H9 (cell line): ENCODE data around the gene RABL6. TPM values are rescaled to one million over a fixed set of nuclear protein-coding genes. Genes with fewer than 3 reads are reported as not detected.

Experiments used
- DNase-seq: peaks from one replicate; pipeline ENCODE4 v3.0.0-alpha.2; 2017
- H2AFZ ChIP-seq: one replicate; pipeline ENCODE4 v1.6.1; 2013; ENCODE audit warnings: mild to moderate bottlenecking, low read length, control low read depth, moderate library complexity
- H2AK5ac ChIP-seq: 2 replicates; pipeline ENCODE4 v1.6.1; 2013; ENCODE audit warnings: low read length, control low read depth, mixed read lengths; ENCODE audit not compliant: insufficient read length
- H2BK120ac ChIP-seq: one replicate; pipeline ENCODE4 v1.6.1; 2013; ENCODE audit warnings: low read depth, mild to moderate bottlenecking, low read length, control low read depth, inconsistent platforms; ENCODE audit not compliant: poor library complexity, severe bottlenecking
- H2BK12ac ChIP-seq: 2 replicates; pipeline ENCODE4 v1.6.1; 2013; ENCODE audit warnings: low read length, control low read depth, mixed read lengths, low read depth; ENCODE audit not compliant: insufficient read length
- H2BK15ac ChIP-seq: 2 replicates; pipeline ENCODE4 v1.6.1; 2013; ENCODE audit warnings: low read depth, low read length, control low read depth
- H2BK20ac ChIP-seq: one replicate; pipeline ENCODE4 v1.6.1; 2013; ENCODE audit warnings: low read depth, mild to moderate bottlenecking, low read length, control low read depth, inconsistent platforms; ENCODE audit not compliant: poor library complexity, severe bottlenecking
- H2BK5ac ChIP-seq: 2 replicates; pipeline ENCODE4 v1.6.1; 2013; ENCODE audit warnings: low read length, control low read depth, mixed read lengths; ENCODE audit not compliant: insufficient read length
- H3K14ac ChIP-seq: 2 replicates; pipeline ENCODE4 v1.6.1; 2013; ENCODE audit warnings: low read length, control low read depth; ENCODE audit not compliant: insufficient read depth
- H3K18ac ChIP-seq: 2 replicates; pipeline ENCODE4 v1.6.1; 2013; ENCODE audit warnings: low read depth, mild to moderate bottlenecking, mixed read lengths, low read length, control low read depth; ENCODE audit not compliant: insufficient read length
- H3K23ac ChIP-seq: 2 replicates; pipeline ENCODE4 v1.6.1; 2013; ENCODE audit warnings: low read length, control low read depth, mixed read lengths, low read depth; ENCODE audit not compliant: insufficient read length
- H3K23me2 ChIP-seq: 2 replicates; pipeline ENCODE4 v1.6.1; 2013; ENCODE audit warnings: low read depth, mild to moderate bottlenecking, mixed read lengths, low read length, control low read depth; ENCODE audit not compliant: insufficient read length, poor library complexity, severe bottlenecking
- H3K27ac ChIP-seq: 2 replicates; pipeline ENCODE4 v1.5.1; 2013; ENCODE audit warnings: low read length, control low read depth, mixed read lengths, low read depth; ENCODE audit not compliant: insufficient read length
- H3K27me3 ChIP-seq: 2 replicates; pipeline ENCODE4 v1.6.1; 2013; ENCODE audit warnings: low read length, control low read depth, inconsistent platforms; ENCODE audit not compliant: insufficient read depth
- H3K4ac ChIP-seq: 2 replicates; pipeline ENCODE4 v1.6.1; 2013; ENCODE audit warnings: low read depth, mild to moderate bottlenecking, control low read depth, inconsistent platforms, low read length, moderate library complexity
- H3K4me1 ChIP-seq: 2 replicates; pipeline ENCODE4 v1.6.1; 2013; ENCODE audit warnings: low read length, control low read depth, inconsistent platforms; ENCODE audit not compliant: insufficient read depth
- H3K4me2 ChIP-seq: 2 replicates; pipeline ENCODE4 v1.6.1; 2013; ENCODE audit warnings: low read length, control low read depth, mixed read lengths; ENCODE audit not compliant: insufficient read length, insufficient read depth
- H3K56ac ChIP-seq: 2 replicates; pipeline ENCODE4 v1.6.1; 2013; ENCODE audit warnings: low read depth, mild to moderate bottlenecking, mixed read lengths, low read length, control low read depth; ENCODE audit not compliant: insufficient read length
- H3K79me1 ChIP-seq: 2 replicates; pipeline ENCODE4 v1.6.1; 2013; ENCODE audit warnings: low read depth, mild to moderate bottlenecking, moderate library complexity, low read length, control low read depth, inconsistent platforms; ENCODE audit not compliant: insufficient read depth, poor library complexity, severe bottlenecking
- H3K79me2 ChIP-seq: 2 replicates; pipeline ENCODE4 v1.6.1; 2013; ENCODE audit warnings: low read length, control low read depth, inconsistent platforms; ENCODE audit not compliant: insufficient read depth
- H3K9ac ChIP-seq: 2 replicates; pipeline ENCODE4 v1.6.1; 2013; ENCODE audit warnings: low read length, control low read depth, mixed read lengths; ENCODE audit not compliant: insufficient read length; ENCODE audit errors: extremely low read depth
- H3K9me3 ChIP-seq: one replicate; pipeline ENCODE4 v1.6.1; 2013; ENCODE audit warnings: low read depth, low read length, inconsistent platforms; ENCODE audit not compliant: control insufficient read depth
- H3T11ph ChIP-seq: one replicate; pipeline ENCODE4 v1.6.1; 2013; ENCODE audit warnings: mild to moderate bottlenecking, low read length, control low read depth, inconsistent platforms
- H4K20me1 ChIP-seq: one replicate; pipeline ENCODE4 v1.6.1; 2013; ENCODE audit not compliant: control insufficient read depth, insufficient read length, insufficient read depth
- H4K5ac ChIP-seq: 2 replicates; pipeline ENCODE4 v1.6.1; 2013; ENCODE audit warnings: low read depth, mild to moderate bottlenecking, mixed read lengths, low read length, control low read depth; ENCODE audit not compliant: insufficient read length
- H4K8ac ChIP-seq: replicated peaks from 2 replicates; pipeline ENCODE4 v1.6.1; 2013; ENCODE audit warnings: low read length, control low read depth, mixed read lengths, low read depth; ENCODE audit not compliant: insufficient read length
- H4K91ac ChIP-seq: 2 replicates; pipeline ENCODE4 v1.6.1; 2013; ENCODE audit warnings: low read depth, mild to moderate bottlenecking, moderate library complexity, mixed read lengths, low read length, control low read depth; ENCODE audit not compliant: insufficient read length
- H3K27ac Mint-ChIP-seq, 3 experiments: 2 replicates in 2 of 3; 3 replicates in 1 of 3; pipeline ENCODE4 v1.8.0; 2020 to 2021; ENCODE audit warnings: mixed read lengths in 3 of 3, mild to moderate bottlenecking in 1 of 3, moderate library complexity in 1 of 3
- H3K27me3 Mint-ChIP-seq: 2 replicates; pipeline ENCODE4 v1.8.0; 2021; ENCODE audit warnings: low read depth, mild to moderate bottlenecking, moderate library complexity, mixed read lengths
- H3K36me3 Mint-ChIP-seq, 3 experiments: 2 replicates in 2 of 3; 3 replicates in 1 of 3; pipeline ENCODE4 v1.8.0; 2020 to 2021; ENCODE audit warnings: low read depth in 3 of 3, mixed read lengths in 3 of 3; ENCODE audit not compliant: insufficient read depth in 1 of 3
- H3K4me1 Mint-ChIP-seq, 2 experiments: 2 replicates each; pipeline ENCODE4 v1.8.0; 2020; ENCODE audit warnings: mixed read lengths in 2 of 2
- H3K4me3 Mint-ChIP-seq, 2 experiments: 2 replicates in 1 of 2; 3 replicates in 1 of 2; pipeline ENCODE4 v1.8.0; 2020 to 2021; ENCODE audit warnings: mild to moderate bottlenecking in 2 of 2, mixed read lengths in 2 of 2, moderate library complexity in 1 of 2
- H3K9me3 Mint-ChIP-seq, 2 experiments: 2 replicates in 1 of 2; 3 replicates in 1 of 2; pipeline ENCODE4 v1.8.0; 2020; ENCODE audit warnings: mild to moderate bottlenecking in 2 of 2, mixed read lengths in 2 of 2, moderate library complexity in 1 of 2
- WGBS: extraction: QIAGEN DNeasy Blood & Tissue Kit; methylation state at CpG from one replicate; pipeline ENCODE4 v1.1.7; 2013; ENCODE audit warnings: missing lambda C conversion rate, low lambda C conversion rate, mixed read lengths; ENCODE audit not compliant: insufficient read length; ENCODE audit errors: extremely low coverage; 5-methylcytosine and 5-hydroxymethylcytosine counted together
- total RNA-seq: library from RNA; stranded (reverse); gene quantifications from 2 replicates; pipeline ENCODE4 v1.2.1, GENCODE V29; 2021
- TF ChIP-seq, protein P1 (sequence below): fragments of 200-600 bp; sonication (generic); conservative IDR thresholded peaks from 3 replicates; pipeline ENCODE4 v1.8.0; 2021; ENCODE audit warnings: antibody characterized with exemption, mild to moderate bottlenecking

Gene RABL6
- total RNA-seq, 1 experiment from 2014 or later, result 108 TPM

DNA sequence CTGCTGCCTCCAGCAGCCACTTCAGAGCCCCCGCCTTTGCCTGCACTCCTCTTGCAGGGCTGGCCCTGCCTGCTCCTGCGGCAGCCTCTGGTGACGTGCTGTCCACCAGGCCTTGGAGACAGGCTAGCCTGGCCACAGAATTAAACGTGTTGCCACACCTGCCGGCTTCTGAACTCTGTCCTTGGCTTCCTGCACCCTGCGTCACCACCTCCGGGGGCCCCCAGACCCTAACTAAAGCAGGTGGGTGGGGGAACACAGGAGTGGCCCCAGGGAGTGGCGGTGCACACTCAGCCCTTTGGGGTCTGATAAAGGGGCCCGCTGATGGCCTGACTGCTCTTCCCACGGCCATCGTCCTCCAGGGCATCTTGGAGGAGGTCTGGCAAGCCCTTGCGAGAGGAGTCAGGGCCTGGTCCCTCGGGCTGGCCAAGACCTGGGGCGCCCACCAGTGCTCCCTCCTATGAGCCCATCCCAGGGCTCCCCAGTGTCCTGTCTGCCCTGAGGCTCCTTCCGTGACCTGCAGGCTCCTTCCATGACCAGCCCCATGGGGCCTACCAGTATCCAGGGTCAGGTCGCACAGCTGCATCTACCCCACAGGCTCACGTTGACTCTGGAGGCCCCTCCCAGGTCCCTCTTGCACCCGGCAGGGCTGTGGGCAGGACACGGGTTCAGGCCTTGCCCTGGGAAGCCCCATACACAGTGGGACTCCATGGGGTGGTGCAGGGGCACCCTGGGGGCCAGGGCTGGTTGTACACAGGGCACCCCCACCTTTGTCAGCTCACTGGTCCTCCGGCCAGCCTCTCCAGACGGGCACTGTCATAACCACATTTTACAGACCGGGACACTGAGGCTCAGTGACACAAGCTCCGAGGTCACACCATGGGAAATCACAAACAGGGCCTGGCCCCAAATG is 43.4 kb downstream of the RABL6 start:
- TF ChIP-seq, protein P1, sequence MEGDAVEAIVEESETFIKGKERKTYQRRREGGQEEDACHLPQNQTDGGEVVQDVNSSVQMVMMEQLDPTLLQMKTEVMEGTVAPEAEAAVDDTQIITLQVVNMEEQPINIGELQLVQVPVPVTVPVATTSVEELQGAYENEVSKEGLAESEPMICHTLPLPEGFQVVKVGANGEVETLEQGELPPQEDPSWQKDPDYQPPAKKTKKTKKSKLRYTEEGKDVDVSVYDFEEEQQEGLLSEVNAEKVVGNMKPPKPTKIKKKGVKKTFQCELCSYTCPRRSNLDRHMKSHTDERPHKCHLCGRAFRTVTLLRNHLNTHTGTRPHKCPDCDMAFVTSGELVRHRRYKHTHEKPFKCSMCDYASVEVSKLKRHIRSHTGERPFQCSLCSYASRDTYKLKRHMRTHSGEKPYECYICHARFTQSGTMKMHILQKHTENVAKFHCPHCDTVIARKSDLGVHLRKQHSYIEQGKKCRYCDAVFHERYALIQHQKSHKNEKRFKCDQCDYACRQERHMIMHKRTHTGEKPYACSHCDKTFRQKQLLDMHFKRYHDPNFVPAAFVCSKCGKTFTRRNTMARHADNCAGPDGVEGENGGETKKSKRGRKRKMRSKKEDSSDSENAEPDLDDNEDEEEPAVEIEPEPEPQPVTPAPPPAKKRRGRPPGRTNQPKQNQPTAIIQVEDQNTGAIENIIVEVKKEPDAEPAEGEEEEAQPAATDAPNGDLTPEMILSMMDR, result no peak
- Histone ChIP-seq H3K27me3 (no peaks in the 10 kb centered on the region), H3K14ac (no peak overlapping the region), H3K18ac (no peak overlapping the region), H4K5ac (no peak overlapping the region), H2BK5ac (no peak overlapping the region), H4K20me1 (no peaks in the 10 kb centered on the region), H4K91ac (no peak overlapping the region), H2BK120ac (no peak overlapping the region), H2AK5ac (no peak overlapping the region), H3K4me1 (no peaks in the 10 kb centered on the region), H3K56ac (no peak overlapping the region), H3K4me2 (no peak overlapping the region), H3K79me2 (no peaks in the 10 kb centered on the region), H2AFZ (no peak overlapping the region), H3K23me2 (peaks cover 8% of the 10 kb centered on the region), H4K8ac (no peak overlapping the region), H3K79me1 (no peaks in the 10 kb centered on the region), H3K23ac (no peak overlapping the region), H3K4ac (no peak overlapping the region), H2BK12ac (no peak overlapping the region), H3K27ac (no peak overlapping the region), H3K9ac (no peak overlapping the region), H2BK15ac (no peak overlapping the region), H3K9me3 (no peaks in the 10 kb centered on the region), H3T11ph (no peak overlapping the region), H2BK20ac (no peak overlapping the region)
- H3K36me3 Mint-ChIP-seq, result peaks cover 0 to 12% (median 10%) of the 10 kb centered on the region in 3 experiments; a peak in 4 of 7 replicates
- DNase-seq, result no peak
- no peak overlapping the region for H3K27ac Mint-ChIP-seq
- WGBS, result no CpG with 5 or more reads among the region's 23 CpGs
- H3K4me3 Mint-ChIP-seq, result peak overlapping the region in 1 of 2 experiments; percentile 15; a peak in 2 of 5 replicates
- H3K27me3 Mint-ChIP-seq, result peaks cover 2% of the 10 kb centered on the region
- H3K4me1 Mint-ChIP-seq, result peaks cover 2 to 5% of the 10 kb centered on the region in 2 experiments; a peak in 3 of 4 replicates
- H3K9me3 Mint-ChIP-seq, result no peaks in the 10 kb centered on the region
